Right lobe of liver (tissue), 6 donors: ENCODE data around the gene ERC1. TPM values are rescaled to one million over a fixed set of nuclear protein-coding genes. Genes with fewer than 3 reads are reported as not detected.

Source experiments
- ATAC-seq, 4 donors: fragments of 200-7000 bp; cut with Tn5 transposase; one replicate each; pipeline ENCODE4 v1.9.1; 2020; ENCODE audit warnings: mild to moderate bottlenecking in 4 of 4, moderate library complexity in 4 of 4
- DNase-seq, 3 donors: peaks; one replicate each; pipeline ENCODE4 v3.0.0-alpha.2; 2020
- H3K27ac ChIP-seq, 3 donors: fragments of 200-600 bp; one replicate each; pipeline ENCODE4 v1.8.0; 2022
- H3K27me3 ChIP-seq, 2 donors: fragments of 200-600 bp; one replicate each; pipeline ENCODE4 v1.8.0; 2022
- H3K36me3 ChIP-seq, 4 donors: fragments of 200-600 bp; sonication (generic) in 1 of 4; one replicate each; pipeline versions ENCODE4 v1.5.1 to v1.8.0; 2017 to 2022; ENCODE audit warnings: control low read depth in 1 of 4
- H3K4me1 ChIP-seq, 4 donors: fragments of 200-600 bp; sonication (generic) in 1 of 4; one replicate each; pipeline versions ENCODE4 v1.5.1 to v1.8.0; 2017 to 2022; ENCODE audit warnings: control low read depth in 1 of 4
- H3K4me3 ChIP-seq, 3 donors: fragments of 200-600 bp; one replicate each; pipeline ENCODE4 v1.8.0; 2022
- H3K9me3 ChIP-seq, 4 donors: fragments of 200-600 bp; sonication (generic) in 1 of 4; one replicate each; pipeline versions ENCODE4 v1.5.1 to v1.8.0; 2017 to 2022; ENCODE audit warnings: control low read depth in 1 of 4
- CTCF ChIP-seq, 4 donors: fragments of 200-600 bp in 3 of 4; fragments of 450-650 bp in 1 of 4; IDR thresholded peaks; one replicate each; pipeline versions ENCODE4 v1.5.1 to v1.8.0; 2016 to 2022; ENCODE audit warnings: antibody characterized with exemption in 4 of 4, mild to moderate bottlenecking in 2 of 4
- POLR2A ChIP-seq: fragments of 450-650 bp; IDR thresholded peaks from one replicate; pipeline ENCODE4 v1.6.1; 2017; ENCODE audit warnings: antibody characterized with exemption, mild to moderate bottlenecking
- WGBS: methylation state at CpG from one replicate; pipeline ENCODE4 v1.1.6; 2018; ENCODE audit warnings: low coverage, low lambda C conversion rate; ENCODE audit not compliant: insufficient coverage; ENCODE audit errors: missing lambda C conversion rate; 5-methylcytosine and 5-hydroxymethylcytosine counted together
- intact Hi-C, 2 donors: fragments of 100-400 bp; cut with DNase I; formaldehyde crosslinking; loops; one replicate each; pipeline versions ENCODE4 v1.11.2 to v1.14.1; 2022
- total RNA-seq, 6 experiments: library from RNA; depleted of rRNA in 2 of 6; stranded (reverse); fragments of >200 nt in 2 of 6; fragmentation: NEBNext Ultra II Directional in 3 of 6; extraction: Animal tissue kit (Norgen Biotek cat#: 25700) in 3 of 6; gene quantifications; one replicate each; pipeline versions ENCODE4 v1.1.0 to v1.2.4, GENCODE V29; 2016 to 2023
- donor health status: DM: no; HTN: yes; CAD: no.
- donor health status: DM: no; HTN: no; CAD: no.
- donor health status: DM: no; HTN: no; CAD: no.
- donor health status: DM: no; HTN: yes; CAD: no.
- donor health status: DM: no; HTN: yes; CAD: no.

The ERC1 gene
- total RNA-seq, 6 experiments from 2014 or later, result 24.8 to 30.8 (median 28.6) TPM

- intact Hi-C loops, result no loop called here
- TF ChIP-seq CTCF (IDR thresholded peaks at IDR 0.05), result no peak
- no peak for TF ChIP-seq POLR2A
- H3K27ac ChIP-seq, result no peak overlapping the region
Measured at GRCh38 chr12:1530592-1531152, 539.6 kb downstream of the ERC1 start.

GRCh38 chr12:1531153-1531653 is 540.2 kb downstream of the ERC1 start:
- H3K4me3 ChIP-seq, result peak overlapping the region; percentile 23 to 50 (median 37)
- H3K27me3 ChIP-seq, result peaks cover 0 to 8% of the 10 kb centered on the region in 2 donors
- H3K27ac ChIP-seq, result no peak overlapping the region
- no peaks in the 10 kb centered on the region for H3K9me3 ChIP-seq
- WGBS, result 0% methylated on average over 8 of the region's 56 CpGs
- DNase-seq (no peak), ATAC-seq (peak; percentile 32 to 55 (median 40))
- H3K36me3 ChIP-seq, result no peaks in the 10 kb centered on the region
- no peak for TF ChIP-seq POLR2A
- TF ChIP-seq CTCF (IDR thresholded peaks at IDR 0.05), result no peak
- intact Hi-C loops, result no loop called here
- H3K4me1 ChIP-seq, result peaks cover 0 to 6% (median 0%) of the 10 kb centered on the region in 4 donors

More at GRCh38 chr12:1530592-1531152, 539.6 kb downstream of the ERC1 start:
- ATAC-seq (no peak), DNase-seq (no peak)
- WGBS, result no CpG with 5 or more reads among the region's 99 CpGs
- Histone ChIP-seq H3K27me3 (peaks cover 0 to 8% of the 10 kb centered on the region in 2 donors), H3K9me3 (no peaks in the 10 kb centered on the region), H3K36me3 (no peaks in the 10 kb centered on the region), H3K4me1 (peaks cover 0 to 6% (median 0%) of the 10 kb centered on the region in 4 donors), H3K4me3 (peak overlapping the region; percentile 23 to 50 (median 37))

- DNase-seq, result no peak
- no peak overlapping the region for H3K4me3 ChIP-seq
- WGBS, result 40% methylated on average over 4 of the region's 26 CpGs
Measured at GRCh38 chr12:1531654-1532374, 540.8 kb downstream of the ERC1 start.

More at GRCh38 chr12:1531654-1532374, 540.8 kb downstream of the ERC1 start:
- Histone ChIP-seq H3K36me3 (no peaks in the 10 kb centered on the region), H3K9me3 (no peaks in the 10 kb centered on the region), H3K27me3 (peaks cover 0 to 8% of the 10 kb centered on the region in 2 donors), H3K4me1 (peaks cover 0 to 6% (median 0%) of the 10 kb centered on the region in 4 donors), H3K27ac (no peak overlapping the region)
- intact Hi-C loops, result no loop called here
- TF ChIP-seq CTCF (IDR thresholded peaks at IDR 0.05), result no peak
- no peak for TF ChIP-seq POLR2A
- no peak for ATAC-seq
